Mesenchymal stem cell (in vitro differentiated cells and primary cell): ENCODE measurements around the gene TAS2R46. TPM values are rescaled to one million over a fixed set of nuclear protein-coding genes. Genes with fewer than 3 reads are reported as not detected.

Experiments
- small RNA-seq: library from polyadenylated mRNA; stranded (forward); fragments of <200 nt; extraction: miRNeasy Mini kit (QIAGEN cat#:217004); gene quantifications from one replicate; pipeline ENCODE3, GENCODE V24; 2013; ENCODE audit warnings: low read depth

TAS2R46 gene

Small RNA genes lying within 50 kb of the gene (small RNA-seq; reads per million reads assigned to genes)
- not detected for gene AC018630.1
